Spleen (tissue), 11 donors: ENCODE measurements around the gene SETX. TPM values are rescaled to one million over a fixed set of nuclear protein-coding genes. Genes with fewer than 3 reads are reported as not detected.

ENCODE experiments used
- DNase-seq: peaks from one replicate; pipeline ENCODE4 v3.0.0-alpha.2; 2020
- H3K27ac ChIP-seq, 8 donors: fragments of 200-600 bp; sonication (generic) in 7 of 8; 1 replicate in 4 of 8; 2 replicates in 4 of 8; pipeline versions ENCODE4 v1.5.0 to v1.8.0; 2016 to 2021; ENCODE audit warnings: inconsistent platforms in 4 of 8, mild to moderate bottlenecking in 4 of 8, moderate library complexity in 1 of 8
- H3K27me3 ChIP-seq, 7 donors: fragments of 200-600 bp; sonication (generic) in 6 of 7; replicated peaks in 1 of 7; 1 replicate in 4 of 7; 2 replicates in 3 of 7; pipeline versions ENCODE4 v1.5.0 to v1.8.0; 2016 to 2021; ENCODE audit warnings: inconsistent platforms in 3 of 7, mild to moderate bottlenecking in 1 of 7
- H3K36me3 ChIP-seq, 6 donors: fragments of 200-600 bp; sonication (generic) in 5 of 6; 1 replicate in 4 of 6; 2 replicates in 2 of 6; pipeline versions ENCODE4 v1.5.0 to v1.8.0; 2016 to 2021; ENCODE audit warnings: inconsistent platforms in 2 of 6
- H3K4me1 ChIP-seq, 6 donors: fragments of 200-600 bp; sonication (generic) in 5 of 6; 1 replicate in 3 of 6; 2 replicates in 3 of 6; pipeline versions ENCODE4 v1.5.0 to v1.8.0; 2016 to 2021; ENCODE audit warnings: inconsistent platforms in 3 of 6
- H3K4me3 ChIP-seq, 8 donors: fragments of 200-600 bp; sonication (generic) in 7 of 8; 1 replicate in 4 of 8; 2 replicates in 4 of 8; pipeline versions ENCODE4 v1.5.0 to v1.8.0; 2016 to 2021; ENCODE audit warnings: inconsistent platforms in 4 of 8, mild to moderate bottlenecking in 4 of 8, moderate library complexity in 2 of 8
- H3K9me3 ChIP-seq, 8 donors: fragments of 200-600 bp; sonication (generic) in 7 of 8; 1 replicate in 4 of 8; 2 replicates in 4 of 8; pipeline versions ENCODE4 v1.5.0 to v1.8.0; 2016 to 2021; ENCODE audit warnings: inconsistent platforms in 4 of 8
- POLR2A ChIP-seq, 3 donors: fragments of 450-650 bp; IDR thresholded peaks; one replicate each; pipeline ENCODE4 v1.5.1; 2017; ENCODE audit warnings: antibody characterized with exemption in 3 of 3, mild to moderate bottlenecking in 1 of 3
- POLR2AphosphoS5 ChIP-seq, 3 donors: sonication (generic); formaldehyde crosslinking; IDR thresholded peaks; one replicate each; pipeline ENCODE4 v1.5.1; 2017; ENCODE audit warnings: antibody characterized with exemption in 3 of 3
- WGBS, 5 donors: extraction: QIAGEN DNeasy Blood & Tissue Kit in 3 of 5; methylation state at CpG; one replicate each; pipeline versions ENCODE4 v1.1.5 to v1.1.7; 2013 to 2018; 5-methylcytosine and 5-hydroxymethylcytosine counted together
- intact Hi-C: fragments of 100-400 bp; cut with DNase I; formaldehyde crosslinking; loops from one replicate; pipeline ENCODE4 v1.15.0; 2023; ENCODE audit warnings: low total_unique reads
- polyA plus RNA-seq, 3 donors: library from polyadenylated mRNA; stranded (reverse); fragments of 200-250 nt; gene quantifications; one replicate each; pipeline ENCODE4 v1.2.1, GENCODE V29; 2013
- total RNA-seq, 7 donors: library from RNA; depleted of rRNA in 3 of 7; stranded (reverse); fragments of >200 nt in 3 of 7; fragmentation: NEBNext Ultra II Directional in 4 of 7; extraction: Animal tissue kit (Norgen Biotek cat#: 25700) in 4 of 7; gene quantifications; one replicate each; pipeline versions ENCODE4 v1.1.0 to v1.2.1, GENCODE V29; 2016 to 2021
- TF ChIP-seq, protein P1 (sequence below), 11 experiments: fragments of 200-600 bp in 7 of 11; fragments of 450-650 bp in 4 of 11; sonication (generic) in 4 of 11; IDR thresholded peaks in 8 of 11; conservative IDR thresholded peaks in 3 of 11; 1 replicate in 7 of 11; 2 replicates in 4 of 11; pipeline versions ENCODE4 v1.4.0 to v1.8.0; 2016 to 2021; ENCODE audit warnings: antibody characterized with exemption in 11 of 11, inconsistent platforms in 4 of 11, mild to moderate bottlenecking in 1 of 11
- donor health status: healthy with polysubstance abuse.
- donor health status: DM: no; HTN: no; CAD: no; lungs with moderate emphysema.
- donor health status: DM: no; HTN: no; CAD: no.
- donor health status: Bipolar disorder and iron deficiency.
- donor health status: healthy.
- donor health status: DM: no; HTN: no; CAD: no.
- donor health status: DM: yes; HTN: yes; CAD: no.

SETX gene
- total and polyA plus RNA-seq, 10 donors: 27.0 to 154 (median 104) TPM

DNA sequence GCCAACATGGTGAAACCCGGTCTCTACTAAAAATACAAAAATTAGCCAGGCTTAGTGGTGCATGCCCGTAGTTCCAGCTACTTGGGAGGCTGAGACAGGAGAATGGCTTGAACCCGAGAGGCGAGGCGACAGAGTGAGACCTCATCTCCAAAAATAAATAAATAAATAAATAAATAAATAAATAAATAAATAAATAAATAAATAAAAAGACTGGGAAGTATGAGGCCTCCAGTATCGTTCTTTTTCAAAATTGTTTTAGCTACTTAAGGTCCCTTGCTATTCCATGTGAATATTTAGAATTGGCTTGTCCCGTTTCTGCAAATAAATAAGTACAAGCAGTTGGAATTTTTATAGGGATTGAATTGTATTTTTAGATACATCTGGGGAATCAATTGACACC is 3.0 kb upstream of the SETX start:
- Histone ChIP-seq H3K4me1 (peaks cover 8 to 29% (median 20%) of the 10 kb centered on the region in 6 donors), H3K27me3 (no peaks in the 10 kb centered on the region), H3K27ac (no peak overlapping the region), H3K4me3 (no peak overlapping the region), H3K36me3 (peaks cover 0 to 9% (median 6%) of the 10 kb centered on the region in 6 donors), H3K9me3 (peaks cover 0 to 7% (median 0%) of the 10 kb centered on the region in 8 donors)
- TF ChIP-seq POLR2A (IDR thresholded peaks at IDR 0.05) (no peak), POLR2AphosphoS5 (IDR thresholded peaks at IDR 0.05) (no peak)
- intact Hi-C loops: loop anchor here (10.0 kb wide), 1 partner anchor 47 kb away; the partner anchor contains the start of gene TTF1
- DNase-seq: no peak
- WGBS, 5 donors: 87 to 96% (median 94%) methylated on average over 7 of the region's 7 CpGs

GRCh38 chr9:132356324-132356924 is 1.6 kb upstream of the SETX start:
- DNase-seq: no peak

DNA sequence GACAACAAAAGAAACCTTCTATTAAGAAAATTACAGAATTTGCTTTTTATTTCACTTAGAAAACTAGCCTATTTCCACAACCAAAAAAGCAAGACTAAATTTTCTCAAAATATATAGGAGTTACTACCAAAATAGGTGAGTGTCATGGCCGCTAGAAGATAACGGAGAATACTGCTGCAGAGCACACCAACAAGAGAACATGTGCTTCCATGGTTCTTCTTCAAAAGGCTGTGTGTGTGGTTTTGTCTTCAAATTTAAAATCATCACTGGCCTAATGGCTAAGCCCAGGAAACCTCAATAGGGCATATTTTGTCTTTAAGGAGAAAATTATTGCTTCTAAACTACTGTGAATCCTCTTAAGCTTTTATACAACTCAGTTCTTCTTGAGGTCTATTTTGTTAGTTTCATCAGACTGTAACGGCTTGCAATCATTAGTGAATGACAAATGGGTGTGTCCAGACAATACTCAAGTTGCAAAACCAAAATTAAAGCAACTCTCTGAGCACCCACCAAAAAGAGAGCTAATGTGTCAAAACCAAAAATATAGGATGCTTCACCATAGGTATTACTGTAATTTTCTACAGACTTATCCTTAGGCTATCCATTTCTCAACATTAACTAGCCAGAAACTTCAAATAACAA is 3.3 kb downstream of the SETX start:
- Histone ChIP-seq H3K4me3 (peak overlapping the region in 7 of 8 donors; percentile 26 to 95 (median 35)), H3K4me1 (peaks cover 41 to 80% (median 67%) of the 10 kb centered on the region in 6 donors), H3K27me3 (no peaks in the 10 kb centered on the region), H3K36me3 (peaks cover 3 to 66% (median 48%) of the 10 kb centered on the region in 6 donors), H3K27ac (peak overlapping the region; percentile 23 to 100 (median 84)), H3K9me3 (peaks cover 0 to 5% (median 0%) of the 10 kb centered on the region in 8 donors)
- intact Hi-C loops: loop anchor here (10.0 kb wide), 1 partner anchor 53 kb away; the partner anchor contains the start of gene TTF1
- TF ChIP-seq POLR2A (IDR thresholded peaks at IDR 0.05): no peak
- TF ChIP-seq, protein P1, sequence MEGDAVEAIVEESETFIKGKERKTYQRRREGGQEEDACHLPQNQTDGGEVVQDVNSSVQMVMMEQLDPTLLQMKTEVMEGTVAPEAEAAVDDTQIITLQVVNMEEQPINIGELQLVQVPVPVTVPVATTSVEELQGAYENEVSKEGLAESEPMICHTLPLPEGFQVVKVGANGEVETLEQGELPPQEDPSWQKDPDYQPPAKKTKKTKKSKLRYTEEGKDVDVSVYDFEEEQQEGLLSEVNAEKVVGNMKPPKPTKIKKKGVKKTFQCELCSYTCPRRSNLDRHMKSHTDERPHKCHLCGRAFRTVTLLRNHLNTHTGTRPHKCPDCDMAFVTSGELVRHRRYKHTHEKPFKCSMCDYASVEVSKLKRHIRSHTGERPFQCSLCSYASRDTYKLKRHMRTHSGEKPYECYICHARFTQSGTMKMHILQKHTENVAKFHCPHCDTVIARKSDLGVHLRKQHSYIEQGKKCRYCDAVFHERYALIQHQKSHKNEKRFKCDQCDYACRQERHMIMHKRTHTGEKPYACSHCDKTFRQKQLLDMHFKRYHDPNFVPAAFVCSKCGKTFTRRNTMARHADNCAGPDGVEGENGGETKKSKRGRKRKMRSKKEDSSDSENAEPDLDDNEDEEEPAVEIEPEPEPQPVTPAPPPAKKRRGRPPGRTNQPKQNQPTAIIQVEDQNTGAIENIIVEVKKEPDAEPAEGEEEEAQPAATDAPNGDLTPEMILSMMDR (IDR thresholded peaks at IDR 0.05 in 8 of 11, conservative IDR thresholded peaks at IDR 0.05 in 3 of 11): no peak
- no peak for TF ChIP-seq POLR2AphosphoS5 (IDR thresholded peaks at IDR 0.05)
- 33 to 39% (median 37%) methylated on average over 3 of the region's 3 CpGs for WGBS, 5 donors
- DNase-seq: no peak

More at GRCh38 chr9:132356324-132356924, 1.6 kb upstream of the SETX start:
- peaks cover 0 to 23% (median 15%) of the 10 kb centered on the region in 6 donors for H3K36me3 ChIP-seq
- intact Hi-C loops: loop anchor here (10.0 kb wide), 1 partner anchor 48 kb away; the partner anchor contains the start of gene TTF1
- peaks cover 22 to 41% (median 34%) of the 10 kb centered on the region in 6 donors for H3K4me1 ChIP-seq
- H3K9me3 ChIP-seq: peaks cover 0 to 7% (median 0%) of the 10 kb centered on the region in 8 donors
- no peak overlapping the region for H3K4me3 ChIP-seq
- H3K27me3 ChIP-seq: no peaks in the 10 kb centered on the region
- TF ChIP-seq POLR2A (IDR thresholded peaks at IDR 0.05) (no peak), POLR2AphosphoS5 (IDR thresholded peaks at IDR 0.05) (no peak)
- TF ChIP-seq, protein P1 (IDR thresholded peaks at IDR 0.05 in 8 of 11, conservative IDR thresholded peaks at IDR 0.05 in 3 of 11): no peak
- 88 to 95% (median 91%) methylated on average over 26 of the region's 26 CpGs for WGBS, 5 donors
- H3K27ac ChIP-seq: peak overlapping the region in 4 of 8 donors; percentile 95 to 100 (median 100)

- DNase-seq: no peak
- intact Hi-C loops: loop anchor here (10.0 kb wide), 1 partner anchor 54 kb away; the partner anchor contains the start of gene TTF1
- no peaks in the 10 kb centered on the region for H3K27me3 ChIP-seq
- WGBS, 5 donors: 0 to 3% (median 1%) methylated on average over 6 of the region's 6 CpGs
- H3K4me1 ChIP-seq: peaks cover 41 to 86% (median 69%) of the 10 kb centered on the region in 6 donors
- no peaks in the 10 kb centered on the region for H3K9me3 ChIP-seq
- H3K27ac ChIP-seq: peak overlapping the region; percentile 44 to 100 (median 84)
- peak overlapping the region; percentile 16 to 95 (median 34) for H3K4me3 ChIP-seq
- peaks cover 3 to 73% (median 54%) of the 10 kb centered on the region in 6 donors for H3K36me3 ChIP-seq
- no peak for TF ChIP-seq POLR2A (IDR thresholded peaks at IDR 0.05)
Measured at GRCh38 chr9:132350861-132351315, 3.9 kb downstream of the SETX start.
